Activated CD4-positive, alpha-beta T cell treated with anti-CD3 and anti-CD28 coated beads for 24 hours (primary cell): ENCODE results near the gene IGF1R.

Experiments
- DNase-seq, 2 donors: peaks; one replicate each; pipeline ENCODE4 v3.0.0-alpha.2; 2020; ENCODE audit warnings: low read depth in 2 of 2

The IGF1R gene

DNA sequence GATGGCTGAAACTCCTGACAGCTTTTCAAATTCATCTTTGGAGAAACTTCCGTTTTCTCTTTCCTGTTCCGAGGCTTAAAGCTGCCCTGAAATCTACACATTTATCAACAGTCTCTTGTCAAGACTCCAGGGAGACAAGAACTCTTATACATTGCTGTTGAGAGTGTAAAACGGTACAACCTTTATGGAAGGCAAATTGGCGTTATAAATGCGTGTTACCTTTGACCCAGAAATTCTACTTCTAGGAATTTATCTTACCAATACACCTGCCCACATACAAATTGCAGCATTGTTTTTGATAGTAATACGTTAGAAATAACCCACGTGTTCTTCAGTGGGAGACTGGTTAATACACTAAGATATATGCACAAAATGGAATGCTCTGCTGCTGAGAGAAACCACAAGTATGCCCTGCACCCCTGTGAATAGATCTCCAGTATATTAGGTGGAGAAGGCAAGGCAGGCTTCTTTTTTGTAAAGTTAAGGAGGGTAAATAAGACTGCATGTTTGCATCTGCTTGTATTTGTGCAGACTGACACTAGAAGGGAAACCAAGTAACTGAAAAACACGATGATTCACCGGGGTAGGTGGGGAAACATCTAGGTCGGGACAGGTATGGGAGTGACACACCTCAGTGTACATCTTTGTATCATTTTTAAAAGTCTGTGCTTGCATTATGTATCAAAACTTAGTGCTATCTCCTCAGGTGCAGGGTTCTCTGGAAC lies 97.5 kb downstream of the IGF1R start:
- no peak for DNase-seq

DNA sequence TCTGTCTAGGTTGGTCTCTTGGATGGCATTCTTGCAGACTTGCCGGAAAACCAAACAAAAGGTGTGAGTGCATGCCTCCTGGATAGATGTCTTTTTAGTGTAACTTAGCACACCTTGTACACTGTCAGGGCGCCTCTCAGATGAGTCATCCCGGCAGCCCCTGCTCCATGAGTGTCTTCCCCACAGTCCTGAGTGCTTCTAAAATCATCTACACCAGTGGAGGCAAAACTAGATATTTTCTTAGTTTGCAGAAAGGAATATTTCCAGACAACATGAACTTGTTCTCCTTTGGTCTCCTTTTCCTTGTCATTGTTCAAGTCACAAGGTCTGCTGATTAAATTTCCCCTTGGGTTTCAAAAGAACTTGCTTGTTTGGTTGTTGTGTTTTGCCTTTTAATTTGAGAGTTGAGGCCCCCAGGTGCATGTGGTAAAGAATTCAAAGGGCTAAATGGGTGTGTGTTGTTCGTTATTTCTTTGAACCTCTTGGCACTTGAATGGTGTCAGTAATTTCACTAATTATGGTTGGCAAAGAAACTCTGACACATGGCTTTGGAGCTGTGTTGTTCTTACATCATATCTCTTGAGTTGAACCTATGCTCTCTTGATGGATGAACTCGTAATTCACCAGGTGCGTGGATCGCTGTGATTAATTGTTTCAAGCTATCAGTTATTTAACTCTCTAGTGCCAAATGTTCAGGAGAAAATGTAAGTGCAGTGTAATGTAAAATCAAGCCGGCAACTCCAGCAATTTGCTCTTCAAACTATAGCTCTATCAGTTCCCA lies 98.2 kb downstream of the IGF1R start:
- no peak for DNase-seq

DNA sequence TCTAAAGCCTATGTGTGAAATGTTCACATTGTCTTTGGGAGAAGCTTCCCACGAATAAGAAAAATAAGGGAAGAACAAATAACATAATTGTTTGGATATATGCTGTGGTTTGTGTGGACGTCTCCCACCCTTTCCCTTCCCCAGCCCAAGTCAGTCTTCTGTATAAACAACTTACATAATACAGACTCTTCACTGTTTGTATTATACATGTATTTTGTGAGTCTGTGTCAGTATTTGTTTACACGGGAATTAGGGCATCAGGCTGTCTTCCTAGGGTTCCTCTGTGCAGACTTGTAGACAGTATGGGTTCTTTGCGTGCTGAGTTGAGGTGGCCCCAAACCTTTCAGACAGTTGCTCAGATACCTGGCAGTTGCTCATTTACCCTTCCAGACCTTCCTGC lies 103.4 kb downstream of the IGF1R start:
- DNase-seq: no peak

DNA sequence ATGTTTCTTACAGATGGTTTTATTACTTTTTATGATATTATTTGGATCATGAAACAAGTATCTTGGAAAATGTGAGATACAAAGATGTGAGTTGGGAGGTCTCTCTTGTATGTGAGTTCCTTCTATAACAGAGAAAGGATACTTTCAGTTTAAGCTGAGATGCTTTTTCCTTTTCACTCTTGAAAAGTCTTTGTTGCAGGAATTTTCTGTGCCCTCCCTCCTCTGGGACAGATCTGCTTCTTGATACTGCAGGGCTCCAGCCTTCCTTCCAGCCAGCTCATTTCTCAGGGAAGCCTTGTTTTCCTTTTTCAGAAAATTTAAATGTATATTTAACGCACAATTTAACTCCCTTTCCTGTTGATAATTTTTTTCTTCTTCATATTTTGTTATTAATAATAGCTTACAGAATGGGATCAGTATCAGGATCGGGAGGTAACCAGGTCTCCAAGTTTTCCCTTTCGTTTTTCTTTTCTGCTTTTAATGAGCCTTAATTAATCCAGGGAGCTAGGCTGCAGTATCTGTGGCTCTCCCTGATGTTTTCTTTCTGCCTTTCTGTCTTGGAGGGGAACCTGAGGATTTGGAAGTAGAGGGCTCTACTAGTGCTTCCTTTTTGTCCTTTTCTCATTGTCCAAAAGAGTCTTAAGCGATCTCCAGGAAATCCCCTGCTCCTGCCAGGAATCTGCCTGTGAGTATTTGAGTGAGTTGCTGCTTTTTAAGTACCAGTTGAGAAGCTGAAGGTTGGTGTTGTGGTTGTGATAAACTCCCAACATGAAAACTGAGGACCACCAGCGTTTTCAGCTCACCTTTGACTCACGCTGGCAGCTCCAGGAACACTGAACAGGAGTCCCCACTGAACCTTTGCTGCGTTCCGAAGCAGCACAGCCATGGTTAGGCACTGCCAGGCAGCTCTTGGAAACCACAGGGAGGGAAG lies 105.7 kb downstream of the IGF1R start:
- no peak for DNase-seq

DNA sequence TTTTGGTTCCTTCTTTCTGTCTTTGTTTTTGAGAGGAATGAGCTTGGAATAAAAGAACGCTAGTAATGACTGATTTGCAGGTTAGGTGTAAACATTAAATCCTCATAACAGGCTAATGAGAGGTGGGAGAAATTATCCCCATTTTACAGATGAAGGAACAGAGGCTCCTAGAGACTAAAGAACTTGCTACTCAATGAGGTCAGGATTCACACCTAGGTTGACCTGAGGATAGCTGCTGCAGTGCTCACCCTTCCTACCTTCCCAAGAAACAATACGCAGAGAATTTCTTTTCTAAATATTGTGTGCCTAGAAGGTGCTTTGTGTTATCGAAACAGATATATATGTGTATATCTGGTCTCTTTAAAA lies 106.3 kb downstream of the IGF1R start:
- no peak for DNase-seq

DNA sequence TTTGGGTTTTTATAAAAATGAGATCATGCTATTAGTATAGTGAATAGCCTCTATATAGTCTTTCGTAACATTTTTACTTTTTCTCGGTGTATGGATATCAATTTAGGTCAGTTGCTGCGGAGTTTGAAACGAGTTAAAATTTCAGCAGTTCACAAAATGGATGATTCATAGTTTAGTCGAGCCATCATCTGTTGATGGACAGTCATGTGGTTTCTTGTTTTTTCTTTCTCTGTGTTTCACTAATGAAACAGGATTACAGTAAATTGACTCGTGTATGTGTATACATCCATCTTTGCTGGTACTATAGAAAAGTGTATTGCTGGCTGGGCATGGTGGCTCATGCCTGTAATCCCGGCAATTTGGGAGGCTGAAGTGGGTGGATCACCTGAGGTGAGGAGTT lies 106.8 kb downstream of the IGF1R start:
- DNase-seq: no peak

DNA sequence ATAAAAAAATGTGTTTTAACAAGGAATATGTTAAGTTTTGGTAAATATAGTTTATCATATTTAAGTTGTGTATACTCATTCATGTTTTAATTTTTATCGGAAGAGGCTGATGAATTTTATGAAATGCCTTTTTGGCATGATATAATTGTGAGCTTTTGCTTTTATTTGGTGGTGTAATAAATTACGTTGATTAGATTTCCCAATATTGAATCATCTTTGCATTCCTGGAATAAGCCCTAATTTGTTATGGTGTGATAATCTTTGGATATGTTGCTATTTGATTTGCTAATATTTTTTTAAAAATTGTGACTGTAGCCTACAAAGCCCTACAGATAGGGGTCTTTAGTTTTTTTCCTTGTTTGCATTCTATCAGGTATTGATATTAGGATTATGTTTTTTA lies 107.4 kb downstream of the IGF1R start:
- no peak for DNase-seq

DNA sequence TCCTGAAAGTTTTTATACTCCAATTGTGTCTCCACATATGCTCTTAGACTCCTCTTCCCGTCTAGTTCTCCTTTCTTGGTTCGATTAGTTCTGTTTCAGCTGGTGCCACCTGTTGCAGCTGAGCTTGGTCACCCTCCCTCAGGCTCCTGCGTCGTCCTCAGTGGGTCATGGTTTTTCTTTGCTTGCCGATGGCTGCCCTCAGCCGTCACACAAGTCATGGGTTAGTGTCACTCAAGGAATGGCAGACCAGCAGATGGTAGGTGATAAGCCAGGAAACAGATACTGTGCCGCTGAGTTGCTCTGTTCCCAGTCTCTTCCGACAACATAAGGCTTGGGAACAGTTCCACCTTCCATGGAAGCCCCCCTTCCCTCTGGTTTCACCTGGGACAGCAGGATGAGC lies 109.9 kb downstream of the IGF1R start:
- no peak for DNase-seq

DNA sequence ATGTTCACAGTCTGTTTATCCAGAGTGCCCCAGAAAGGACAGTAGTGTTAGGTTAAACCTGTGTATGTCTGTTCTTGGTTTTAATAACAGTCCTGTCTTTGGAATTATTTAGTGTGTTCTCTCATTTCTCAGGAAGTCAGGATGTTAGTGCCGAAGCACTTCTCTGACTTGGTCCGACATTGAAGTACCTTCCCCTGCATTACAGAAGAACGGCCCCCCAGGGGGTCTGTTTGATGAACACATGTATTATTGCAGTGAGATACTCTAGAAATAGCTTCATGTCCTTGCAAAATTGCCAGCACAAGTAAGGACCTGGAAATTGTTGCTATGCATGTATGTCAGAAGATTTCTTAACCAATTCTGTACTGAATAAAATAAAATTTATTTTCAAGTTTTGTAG lies 110.9 kb downstream of the IGF1R start:
- DNase-seq: no peak

DNA sequence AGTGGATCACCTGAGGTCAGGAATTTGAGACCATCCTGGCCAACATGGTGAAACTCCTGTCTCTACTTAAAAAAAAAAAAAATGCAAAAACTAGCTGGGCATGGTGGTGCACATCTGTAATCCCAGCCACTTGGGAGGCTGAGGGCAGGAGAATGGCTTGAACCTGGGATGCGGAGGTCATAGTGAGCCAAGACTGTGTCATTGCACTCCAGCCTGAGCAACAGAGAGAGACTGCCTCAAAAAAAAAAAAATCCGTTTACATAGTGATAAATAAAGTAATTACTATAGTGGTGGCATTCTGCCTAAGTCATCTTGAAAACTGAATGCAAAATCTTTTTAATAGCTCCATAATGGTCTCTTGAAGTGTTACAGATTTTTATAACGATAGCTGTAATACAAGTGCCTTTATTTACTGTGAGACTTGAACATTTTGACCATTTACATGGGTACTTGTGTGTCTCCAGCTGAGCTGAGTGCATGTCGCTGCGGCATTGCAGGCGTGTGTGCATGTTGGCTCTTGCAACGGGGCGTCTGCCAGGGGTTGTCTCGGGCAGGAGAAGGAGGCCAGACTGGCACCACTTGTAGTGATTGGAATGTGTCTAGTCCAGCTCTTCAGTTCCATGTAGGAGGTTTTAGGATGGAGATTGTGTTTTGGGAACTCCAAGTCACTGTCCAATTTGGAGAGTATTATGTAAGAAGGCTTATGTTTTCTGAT lies 111.9 kb downstream of the IGF1R start:
- DNase-seq: no peak

DNA sequence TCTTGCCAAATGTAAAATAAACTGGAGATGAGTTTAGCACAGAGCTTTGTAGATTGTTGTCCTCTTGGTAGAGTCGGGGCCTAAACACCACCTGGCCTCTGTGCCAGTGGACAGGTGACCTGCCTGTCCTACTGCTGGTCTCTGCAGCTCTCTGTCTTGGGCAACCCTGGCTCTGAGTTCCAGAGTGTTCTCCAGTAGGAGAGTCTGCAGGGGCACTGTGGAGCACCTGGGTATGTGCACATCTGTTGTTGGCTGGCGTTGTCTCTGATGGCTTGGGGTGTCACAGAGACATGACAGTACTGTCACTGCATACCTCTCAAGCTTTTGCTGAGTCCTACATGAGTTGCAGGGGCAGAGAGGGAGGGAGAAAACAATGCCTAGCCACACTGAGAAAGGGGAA lies 112.6 kb downstream of the IGF1R start:
- DNase-seq: no peak

DNA sequence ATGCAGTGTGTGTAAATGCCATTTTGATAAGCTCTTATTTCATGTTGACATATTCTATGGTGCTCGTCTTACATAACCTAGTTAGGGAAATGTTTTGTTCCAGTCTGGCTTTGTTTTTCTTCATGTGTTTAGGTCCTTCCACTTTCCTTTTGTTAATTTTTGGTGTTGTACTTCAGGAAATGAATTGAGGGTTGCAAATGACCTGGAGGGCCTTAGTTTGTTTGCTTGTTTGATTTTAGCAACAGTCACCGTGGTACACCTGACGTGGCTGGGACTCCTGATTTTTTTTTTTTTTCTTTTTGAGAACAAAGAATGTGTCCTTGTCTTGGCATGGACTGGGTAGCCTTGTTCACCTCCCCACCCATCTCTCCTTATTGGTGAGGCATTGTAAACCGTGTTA lies 114.8 kb downstream of the IGF1R start:
- DNase-seq: no peak

DNA sequence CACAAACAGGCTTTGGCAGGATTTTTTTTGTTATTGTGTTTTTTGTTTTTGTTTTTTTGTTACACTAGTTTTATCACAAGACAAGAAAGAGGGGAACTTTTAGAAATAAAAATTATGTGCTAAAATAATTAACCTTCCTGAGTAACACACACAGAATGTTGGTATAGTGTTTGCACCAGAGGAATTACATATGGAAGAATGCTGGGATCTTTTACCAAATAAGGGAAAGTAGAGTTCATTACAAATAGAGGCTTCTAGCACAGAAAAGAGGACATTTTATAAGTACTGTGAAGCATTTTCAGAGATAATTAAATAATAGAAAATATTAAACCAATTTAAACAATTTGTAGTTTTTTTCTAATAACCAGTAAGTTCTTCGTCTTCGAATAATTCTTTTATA lies 116.0 kb downstream of the IGF1R start:
- no peak for DNase-seq

DNA sequence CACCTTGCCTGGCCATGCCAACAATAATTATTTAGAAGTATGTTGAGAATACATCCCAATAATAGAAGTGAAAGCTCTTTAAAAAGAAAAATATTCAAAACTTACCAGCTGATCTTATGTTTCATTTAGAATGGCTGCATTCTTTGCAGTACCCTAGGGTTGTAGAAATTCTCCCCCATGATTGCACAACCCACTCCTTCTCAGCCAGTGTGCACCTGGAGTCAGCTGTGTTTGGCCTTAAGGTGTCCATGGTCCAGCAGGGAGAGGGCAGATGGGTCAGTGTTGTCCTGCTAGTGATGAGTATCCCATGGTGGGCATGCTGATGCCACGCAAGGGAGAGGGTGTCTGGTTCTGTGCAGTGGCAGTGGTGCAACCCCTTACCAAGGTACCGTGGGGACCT lies 117.3 kb downstream of the IGF1R start:
- no peak for DNase-seq

DNA sequence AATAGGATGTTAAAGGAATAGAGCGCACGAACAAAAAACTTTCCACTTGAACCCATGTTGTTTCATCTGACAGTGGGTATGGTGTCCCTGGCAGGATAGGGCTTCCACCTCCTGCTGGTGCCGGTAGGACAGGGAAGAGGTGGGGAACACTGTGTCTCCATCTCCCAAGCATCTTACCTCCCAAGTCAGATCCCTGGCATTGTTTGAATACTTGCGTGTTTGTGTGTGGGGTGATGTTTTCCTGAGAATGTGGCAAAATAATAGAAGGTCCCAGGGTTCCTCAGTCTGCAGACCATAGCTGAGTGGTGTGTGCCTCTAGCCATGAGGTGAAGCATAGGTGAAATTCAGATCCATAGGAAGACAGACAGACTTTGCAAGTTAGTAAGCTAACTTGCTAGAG lies 119.4 kb downstream of the IGF1R start:
- DNase-seq: no peak

DNA sequence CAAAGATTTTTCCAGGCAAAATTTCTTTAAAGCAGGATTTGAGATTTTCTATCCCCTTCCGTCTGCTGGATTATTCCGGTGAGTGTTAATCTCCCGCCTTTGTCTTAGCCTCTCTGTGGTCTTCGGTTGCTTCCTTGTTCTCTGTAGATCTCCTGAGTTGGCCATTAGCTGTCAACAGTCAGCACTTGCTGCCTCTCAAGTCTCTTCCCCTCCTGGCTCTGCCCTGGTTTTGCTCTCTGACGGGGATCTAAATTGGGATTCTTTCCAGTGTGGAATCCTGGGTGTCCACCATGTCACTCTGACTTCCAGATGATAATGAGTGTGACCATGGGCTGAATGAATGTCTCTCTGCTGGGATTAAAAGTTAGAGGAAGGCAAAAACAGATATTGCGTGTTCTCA lies 121.5 kb downstream of the IGF1R start:
- DNase-seq: no peak

DNA sequence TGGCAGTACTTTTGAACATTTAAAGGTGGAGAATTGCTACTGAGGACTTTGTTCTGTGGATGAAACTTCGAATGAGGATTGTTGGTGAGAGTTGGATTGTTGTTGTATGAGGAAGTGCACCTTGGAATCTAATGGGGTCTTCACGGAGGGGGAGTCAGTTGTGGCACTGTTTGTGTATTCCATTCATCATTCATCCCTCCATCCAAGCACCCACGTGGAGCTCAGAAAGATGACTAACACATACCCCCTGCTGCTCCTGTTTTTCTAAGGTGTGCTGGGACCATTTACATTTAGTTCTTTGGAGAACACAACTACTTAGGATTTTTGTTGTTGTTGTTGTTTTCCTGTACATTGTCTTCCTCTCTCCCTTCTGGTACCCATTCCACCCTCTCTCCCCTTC lies 122.6 kb downstream of the IGF1R start:
- DNase-seq: no peak

DNA sequence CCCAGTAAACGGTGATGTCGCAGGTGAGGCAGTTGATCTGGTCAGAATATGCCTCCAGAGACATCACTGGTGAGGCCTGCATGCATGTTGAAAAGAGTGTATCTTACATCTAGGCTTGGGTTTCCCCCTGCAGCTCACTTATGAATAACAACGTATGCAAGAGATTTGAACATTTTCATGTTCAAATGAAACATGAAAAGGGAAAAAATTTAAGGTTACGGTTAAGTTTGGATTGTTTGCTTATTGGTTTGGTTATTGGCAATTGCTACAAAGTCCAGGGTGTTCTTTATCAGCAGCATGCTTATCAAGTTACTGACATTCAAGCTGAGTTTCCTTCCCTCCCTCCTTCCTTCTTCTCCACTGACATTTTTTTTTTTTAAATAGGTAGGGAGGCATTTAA lies 123.2 kb downstream of the IGF1R start:
- no peak for DNase-seq

DNA sequence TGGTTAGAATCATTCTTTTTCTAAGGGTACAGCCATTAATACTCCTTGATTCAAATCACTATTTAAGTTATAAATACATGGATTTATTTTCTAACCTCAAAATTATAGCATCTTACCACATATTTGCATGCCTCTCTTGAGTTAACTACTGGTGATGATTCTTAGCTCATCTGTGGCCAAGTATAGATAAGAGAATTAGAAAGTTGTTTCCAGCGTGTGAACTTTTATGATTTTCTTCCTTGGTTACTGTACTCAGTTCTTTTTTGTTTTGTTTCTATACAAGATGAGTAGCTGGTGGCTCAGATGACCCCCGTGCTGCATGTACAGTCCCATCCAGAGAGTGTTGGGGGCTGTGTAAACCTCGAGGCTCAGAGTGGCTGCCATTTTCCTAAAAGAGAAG lies 124.6 kb downstream of the IGF1R start:
- no peak for DNase-seq

DNA sequence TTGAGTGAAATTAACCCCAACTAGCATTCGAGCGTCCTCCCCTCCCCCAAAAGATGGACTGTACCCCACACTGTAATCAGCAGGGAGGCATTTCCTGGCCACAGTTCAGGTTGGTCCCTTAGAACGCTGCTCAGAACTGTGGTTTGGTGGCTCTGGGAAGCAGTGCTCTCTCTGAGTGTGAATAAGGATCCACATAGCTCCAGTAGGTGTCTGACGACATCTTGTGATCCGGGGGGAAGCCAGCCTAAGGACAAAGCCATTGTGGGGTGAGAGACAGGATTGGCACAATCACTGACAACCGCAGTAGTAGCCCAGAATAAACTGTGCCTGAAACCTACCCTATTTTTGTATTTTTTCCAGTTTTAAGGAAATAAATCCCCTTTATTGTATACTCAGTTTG lies 125.3 kb downstream of the IGF1R start:
- DNase-seq: no peak

DNA sequence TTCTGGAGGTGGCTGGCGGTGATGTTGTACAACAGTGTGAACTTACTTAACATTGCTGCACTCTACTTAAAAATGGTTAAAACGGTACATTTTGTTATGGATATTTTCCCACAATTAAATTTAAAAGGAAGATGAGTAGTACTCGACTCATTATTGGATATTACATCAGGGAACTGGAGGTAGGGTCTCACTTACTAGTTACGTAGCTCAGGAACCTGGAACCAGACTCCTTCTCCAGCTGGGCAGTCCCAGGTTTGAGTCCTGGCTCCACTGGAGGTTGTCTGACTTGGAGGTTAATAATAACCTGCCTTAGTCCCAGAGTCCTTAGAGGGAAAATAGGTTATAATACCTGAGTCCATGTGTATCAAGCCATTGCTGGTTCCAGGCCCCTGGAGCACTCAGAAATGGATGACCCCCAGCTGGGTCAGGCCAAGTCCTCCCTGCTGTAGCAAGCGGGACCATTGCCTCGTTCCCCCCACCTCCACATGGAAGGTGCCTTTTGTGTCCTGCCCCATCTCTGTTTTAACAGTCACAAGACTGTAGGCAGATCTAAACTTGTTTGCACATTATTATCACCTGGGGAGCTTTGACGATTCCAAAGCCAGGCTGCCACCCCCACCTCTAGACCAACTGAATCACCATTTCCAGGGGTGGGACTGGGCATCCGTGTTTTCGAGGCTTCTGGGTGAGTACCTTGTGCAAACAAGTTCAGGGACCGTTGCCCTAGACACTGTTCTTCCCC lies 126.6 kb downstream of the IGF1R start:
- DNase-seq: no peak
